ENCODE data around the gene PDXDC1.
"Not testable (repeated sequence)": the region's sequence is repeated elsewhere in the genome, so short reads cannot be mapped to it uniquely, and the experiment has no call there.

PDXDC1 gene

DNA sequence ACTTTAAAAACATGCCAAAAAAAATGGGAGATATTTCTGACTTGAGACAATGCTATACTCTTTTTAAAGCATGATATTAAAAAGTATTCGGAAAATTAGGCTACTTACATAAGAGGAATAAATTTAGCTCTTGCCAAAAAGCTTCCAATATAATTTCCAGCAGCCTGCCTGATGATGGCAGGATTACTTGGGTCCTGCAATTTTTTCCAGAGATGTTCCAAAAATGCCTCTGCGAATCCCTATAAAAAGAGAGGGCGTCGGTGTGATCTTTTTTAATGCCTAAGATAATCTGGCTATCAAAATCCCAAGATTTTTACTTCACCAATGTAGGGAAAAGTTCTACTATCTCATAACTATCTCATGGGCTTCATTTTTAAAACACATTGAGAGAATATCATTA is 96.2 kb downstream of the PDXDC1 start:
- not testable (repeated sequence) for H3K4me3 Mint-ChIP-seq; H3K27ac Mint-ChIP-seq; H3K27me3 Mint-ChIP-seq; ATAC-seq (replicated peaks); DNase-seq; H3K4me1 Mint-ChIP-seq; H3K9me3 Mint-ChIP-seq
- peaks cover 19 to 20% of the 10 kb centered on the region in 2 donors for H3K36me3 Mint-ChIP-seq

GRCh38 chr16:15071916-15072769 is 97.3 kb downstream of the PDXDC1 start:
- not testable (repeated sequence) for H3K4me3 Mint-ChIP-seq, H3K4me1 Mint-ChIP-seq, H3K27ac Mint-ChIP-seq, H3K9me3 Mint-ChIP-seq, H3K27me3 Mint-ChIP-seq, DNase-seq
- peaks cover 25 to 26% of the 10 kb centered on the region in 2 donors for H3K36me3 Mint-ChIP-seq
- ATAC-seq (replicated peaks), result peak; percentile 56 to 75

- DNase-seq (no peak), ATAC-seq (replicated peaks) (no peak)
- Mint-ChIP-seq H3K27ac (no peak overlapping the region), H3K27me3 (no peaks in the 10 kb centered on the region), H3K36me3 (peaks cover 33 to 36% of the 10 kb centered on the region in 2 donors), H3K4me1 (peaks cover 3 to 5% of the 10 kb centered on the region in 2 donors), H3K4me3 (no peak overlapping the region), H3K9me3 (no peaks in the 10 kb centered on the region)
Observed at GRCh38 chr16:15073101-15073500, 98.3 kb downstream of the PDXDC1 start.

DNA sequence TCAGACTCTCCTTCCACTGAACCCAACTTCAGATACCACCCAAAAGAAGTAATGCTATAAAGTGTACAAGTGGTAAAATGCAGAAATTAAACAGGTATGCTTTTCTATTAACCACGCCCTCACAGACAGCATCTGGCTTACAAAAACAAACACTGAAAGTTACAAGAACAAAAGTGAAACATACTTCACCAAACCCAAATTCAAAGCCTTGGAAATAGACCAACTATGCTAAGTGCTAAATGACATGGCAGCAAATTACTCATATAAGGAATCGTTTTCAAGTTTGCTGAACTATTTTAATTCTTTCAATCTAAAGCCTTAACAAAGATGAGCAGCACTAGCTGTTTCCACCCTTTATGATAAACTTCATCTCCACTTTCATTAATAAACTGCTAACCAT is 101.3 kb downstream of the PDXDC1 start:
- H3K9me3 Mint-ChIP-seq; DNase-seq; H3K4me1 Mint-ChIP-seq; H3K27me3 Mint-ChIP-seq; ATAC-seq (replicated peaks); H3K4me3 Mint-ChIP-seq: not testable (repeated sequence)
- Mint-ChIP-seq H3K27ac (peak overlapping the region; percentile 66), H3K36me3 (peaks cover 40 to 50% of the 10 kb centered on the region in 2 donors)

- not testable (repeated sequence) for H3K4me3 Mint-ChIP-seq; H3K4me1 Mint-ChIP-seq; H3K27ac Mint-ChIP-seq; H3K9me3 Mint-ChIP-seq; H3K27me3 Mint-ChIP-seq; ATAC-seq (replicated peaks); DNase-seq
- peaks cover 36 to 47% of the 10 kb centered on the region in 2 donors for H3K36me3 Mint-ChIP-seq
Observed at GRCh38 chr16:15080883-15081282, 106.1 kb downstream of the PDXDC1 start.

GRCh38 chr16:15082788-15083187 is 108.0 kb downstream of the PDXDC1 start:
- not testable (repeated sequence) for H3K4me3 Mint-ChIP-seq
- peak overlapping the region; percentile 62 for H3K27ac Mint-ChIP-seq
- peak in 1 of 2 donors; percentile 46 for ATAC-seq (replicated peaks)

DNA sequence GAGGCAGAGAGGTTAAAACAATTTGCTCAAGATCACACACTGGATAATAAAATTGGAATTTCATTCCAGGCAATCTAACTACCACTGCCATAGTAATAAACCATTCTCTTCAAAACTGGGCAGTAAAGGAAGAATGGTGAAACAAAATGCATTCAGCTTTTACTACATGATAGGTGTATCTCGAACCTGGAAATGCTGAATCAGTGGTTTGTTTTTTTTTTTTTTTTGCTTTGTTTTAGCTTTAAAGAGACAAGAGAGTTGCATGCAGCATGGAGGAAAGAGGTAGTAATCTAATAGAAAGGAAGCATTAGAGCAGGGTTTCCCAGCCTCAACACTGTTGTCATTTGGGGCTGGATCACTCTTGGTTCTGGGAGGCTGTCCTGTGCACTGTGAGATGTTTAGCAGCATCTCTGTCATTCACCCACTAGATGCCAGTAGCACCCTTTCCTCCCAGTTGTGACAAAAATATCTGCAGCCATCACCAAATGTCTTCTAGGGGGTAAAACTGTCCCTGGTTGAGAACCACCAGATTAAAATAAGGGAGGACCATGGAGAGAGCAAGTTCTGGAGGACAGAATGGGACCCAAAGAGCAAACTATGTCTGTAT is 115.9 kb downstream of the PDXDC1 start:
- peaks cover 20 to 24% of the 10 kb centered on the region in 2 donors for H3K36me3 Mint-ChIP-seq
- not testable (repeated sequence) for H3K4me3 Mint-ChIP-seq

More at GRCh38 chr16:15082788-15083187, 108.0 kb downstream of the PDXDC1 start:
- not testable (repeated sequence) for H3K9me3 Mint-ChIP-seq, DNase-seq, H3K4me1 Mint-ChIP-seq, H3K27me3 Mint-ChIP-seq
- H3K36me3 Mint-ChIP-seq, result peaks cover 23 to 34% of the 10 kb centered on the region in 2 donors

DNA sequence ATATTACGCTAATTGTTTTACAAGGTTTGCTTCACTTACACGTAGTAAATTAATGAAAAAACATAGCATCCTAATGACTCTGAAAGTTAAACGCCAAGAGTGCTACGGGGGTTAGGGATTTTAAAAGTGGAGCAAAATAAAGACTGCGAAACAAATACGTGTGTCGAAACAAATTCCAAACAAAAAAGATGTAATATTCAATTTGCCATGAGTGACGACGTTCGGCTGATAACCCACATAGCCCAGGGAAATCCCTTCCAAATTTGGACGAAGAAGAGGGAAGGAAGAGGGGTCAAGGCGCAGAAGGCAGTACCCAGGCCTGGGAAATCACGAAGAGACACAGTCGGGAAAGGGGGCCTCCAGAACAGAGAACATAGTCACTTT is 118.7 kb downstream of the PDXDC1 start:
- not testable (repeated sequence) for H3K27me3 Mint-ChIP-seq; H3K9me3 Mint-ChIP-seq; ATAC-seq (replicated peaks); DNase-seq
- peak overlapping the region; percentile 100 for H3K27ac Mint-ChIP-seq
- H3K36me3 Mint-ChIP-seq, result peaks cover 20 to 24% of the 10 kb centered on the region in 2 donors
- peaks cover 8 to 28% of the 10 kb centered on the region in 2 donors for H3K4me1 Mint-ChIP-seq
- H3K4me3 Mint-ChIP-seq, result peak overlapping the region; percentile 99 to 100

More for the DNA sequence above, 115.9 kb downstream of the PDXDC1 start:
- not testable (repeated sequence) for H3K27me3 Mint-ChIP-seq; H3K9me3 Mint-ChIP-seq; H3K27ac Mint-ChIP-seq; ATAC-seq (replicated peaks); DNase-seq
- peaks cover 8 to 28% of the 10 kb centered on the region in 2 donors for H3K4me1 Mint-ChIP-seq

DNA sequence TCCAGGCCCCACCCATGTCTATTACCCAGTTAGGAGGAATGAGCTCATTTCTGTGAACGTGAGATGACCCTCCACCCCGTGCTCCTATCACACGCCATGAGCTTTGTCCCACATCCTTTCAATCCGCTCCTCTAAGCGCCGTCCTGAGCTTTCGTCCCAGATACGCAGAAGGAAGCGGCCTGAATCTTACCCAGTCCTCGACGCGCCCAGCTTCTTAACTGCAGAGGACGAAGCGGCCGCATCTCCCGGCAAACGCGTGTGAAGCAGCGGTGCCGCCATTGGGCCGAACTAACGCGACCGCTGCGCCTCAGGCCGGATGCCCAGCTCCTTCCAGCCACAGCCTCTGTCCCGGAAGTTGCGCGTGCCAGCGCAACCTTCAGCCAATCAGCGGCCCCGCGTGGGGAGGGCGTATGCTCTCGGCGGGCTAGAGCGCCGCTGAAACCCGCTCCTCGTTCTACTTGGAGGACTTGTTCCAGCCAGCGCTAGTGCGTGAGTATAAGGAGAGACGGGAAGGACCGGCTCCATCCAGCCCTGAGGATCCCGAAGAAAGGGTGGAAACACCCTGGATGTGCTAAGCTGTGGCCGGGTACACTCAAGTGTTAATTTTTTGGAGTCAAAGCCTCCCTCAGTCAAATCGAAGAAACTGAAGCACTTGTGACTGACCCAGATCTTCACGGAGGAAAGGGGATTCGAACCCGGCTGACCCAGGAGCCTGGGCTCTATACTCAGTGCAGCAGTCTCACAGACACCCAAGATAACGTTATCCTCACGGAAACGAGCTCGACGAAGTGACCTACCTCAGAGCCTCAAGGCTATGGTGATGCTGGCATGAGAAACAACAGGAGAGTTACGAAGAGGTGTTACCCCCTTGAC is 119.4 kb downstream of the PDXDC1 start, which contains the start of gene RRN3:
RRN3 (minus strand) TSS at position 318 of the 873 bp plus-strand sequence; CDS start at position 279, 39 bp downstream.
- Mint-ChIP-seq H3K36me3 (peaks cover 18 to 20% of the 10 kb centered on the region in 2 donors), H3K4me1 (peaks cover 8 to 24% of the 10 kb centered on the region in 2 donors), H3K27ac (peak within 1 kb of the TSS; percentile 100), H3K4me3 (peak within 1 kb of the TSS; percentile 99 to 100)
- not testable (repeated sequence) for H3K9me3 Mint-ChIP-seq, H3K27me3 Mint-ChIP-seq
- DNase-seq (peak; percentile 88), ATAC-seq (replicated peaks) (peak; percentile 100)

DNA sequence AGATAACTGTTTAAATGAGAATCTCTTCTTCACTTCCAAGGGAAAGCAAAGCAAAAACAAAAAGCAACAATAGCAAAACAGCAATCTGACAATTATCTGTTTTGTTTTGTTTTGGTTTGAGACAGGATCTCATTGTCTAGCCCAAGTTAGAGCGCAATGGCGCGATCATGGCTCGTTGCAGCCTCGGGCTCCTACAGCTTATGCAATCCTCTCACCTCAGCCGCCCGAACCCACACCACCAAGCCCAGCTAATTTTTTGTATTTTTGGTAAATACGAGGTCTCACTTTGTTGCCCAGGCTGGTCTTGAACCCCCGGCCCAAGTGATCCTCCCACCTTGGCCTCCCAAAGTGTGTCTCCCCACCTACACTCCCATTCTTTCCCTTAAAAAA is 121.8 kb downstream of the PDXDC1 start:
- H3K4me1 Mint-ChIP-seq, result peaks cover 8 to 17% of the 10 kb centered on the region in 2 donors
- not testable (repeated sequence) for ATAC-seq (replicated peaks); H3K4me3 Mint-ChIP-seq; H3K27ac Mint-ChIP-seq; H3K27me3 Mint-ChIP-seq; H3K9me3 Mint-ChIP-seq; DNase-seq
- peaks cover 12% of the 10 kb centered on the region in 2 donors for H3K36me3 Mint-ChIP-seq

- not testable (repeated sequence) for H3K4me1 Mint-ChIP-seq; ATAC-seq (replicated peaks); H3K27me3 Mint-ChIP-seq; H3K27ac Mint-ChIP-seq; H3K4me3 Mint-ChIP-seq; H3K9me3 Mint-ChIP-seq; H3K36me3 Mint-ChIP-seq; DNase-seq
Observed at GRCh38 chr16:15099366-15099909, 124.6 kb downstream of the PDXDC1 start.

DNA sequence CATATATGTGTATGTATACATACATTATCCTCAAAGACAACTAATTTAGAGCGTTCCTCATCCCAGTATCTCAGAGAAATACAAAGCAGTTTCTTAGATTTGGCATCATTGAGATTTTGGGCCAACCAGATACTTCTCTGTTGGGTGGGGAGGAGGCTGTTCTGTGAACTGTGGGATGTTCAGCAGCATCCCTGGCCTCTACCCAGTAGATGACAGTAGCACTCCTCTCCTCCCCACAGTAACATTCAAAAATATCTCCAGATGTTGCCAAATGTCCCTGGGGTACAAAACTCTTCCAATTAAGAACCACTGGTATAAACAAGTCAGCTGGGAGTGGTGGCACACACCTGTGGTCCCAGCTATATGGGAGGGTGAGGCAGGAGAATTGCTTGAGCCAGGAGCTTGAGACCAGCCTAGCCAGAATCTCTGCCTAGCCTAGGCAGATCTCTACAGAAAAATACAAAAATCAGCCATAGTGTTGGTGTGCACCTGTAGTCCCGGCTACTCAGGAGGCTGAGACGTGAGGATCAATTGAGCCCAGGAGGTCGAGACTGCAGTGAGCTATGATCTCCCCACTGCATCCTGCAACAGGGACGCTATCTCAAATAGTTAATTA is 125.7 kb downstream of the PDXDC1 start:
- ATAC-seq (replicated peaks); H3K27me3 Mint-ChIP-seq; DNase-seq; H3K9me3 Mint-ChIP-seq; H3K4me3 Mint-ChIP-seq; H3K27ac Mint-ChIP-seq; H3K4me1 Mint-ChIP-seq; H3K36me3 Mint-ChIP-seq: not testable (repeated sequence)

GRCh38 chr16:15127641-15128425 is 153.0 kb downstream of the PDXDC1 start:
- not testable (repeated sequence) for H3K27ac Mint-ChIP-seq; H3K4me1 Mint-ChIP-seq; H3K4me3 Mint-ChIP-seq; ATAC-seq (replicated peaks); H3K9me3 Mint-ChIP-seq; H3K36me3 Mint-ChIP-seq; H3K27me3 Mint-ChIP-seq; DNase-seq

All from stimulated activated naive B cell treated with anti-CD40 and anti-IgM and Interleukin-4, amounts not matched to agents 10 μg/mL and 1 μg/mL and 100 μg/mL, for 72 hours (primary cell).